NCI-H524 (cell line): Measurements from ENCODE around the gene SLC22A23.

Source experiments
- DNase-seq, 2 experiments: peaks; one replicate each; lab custom pipeline; 2025; lab: John Stamatoyannopoulos, UW

Gene SLC22A23

GRCh38 chr6:3283241-3283640 is 173.6 kb downstream of the SLC22A23 start:
- no peak for DNase-seq

DNA sequence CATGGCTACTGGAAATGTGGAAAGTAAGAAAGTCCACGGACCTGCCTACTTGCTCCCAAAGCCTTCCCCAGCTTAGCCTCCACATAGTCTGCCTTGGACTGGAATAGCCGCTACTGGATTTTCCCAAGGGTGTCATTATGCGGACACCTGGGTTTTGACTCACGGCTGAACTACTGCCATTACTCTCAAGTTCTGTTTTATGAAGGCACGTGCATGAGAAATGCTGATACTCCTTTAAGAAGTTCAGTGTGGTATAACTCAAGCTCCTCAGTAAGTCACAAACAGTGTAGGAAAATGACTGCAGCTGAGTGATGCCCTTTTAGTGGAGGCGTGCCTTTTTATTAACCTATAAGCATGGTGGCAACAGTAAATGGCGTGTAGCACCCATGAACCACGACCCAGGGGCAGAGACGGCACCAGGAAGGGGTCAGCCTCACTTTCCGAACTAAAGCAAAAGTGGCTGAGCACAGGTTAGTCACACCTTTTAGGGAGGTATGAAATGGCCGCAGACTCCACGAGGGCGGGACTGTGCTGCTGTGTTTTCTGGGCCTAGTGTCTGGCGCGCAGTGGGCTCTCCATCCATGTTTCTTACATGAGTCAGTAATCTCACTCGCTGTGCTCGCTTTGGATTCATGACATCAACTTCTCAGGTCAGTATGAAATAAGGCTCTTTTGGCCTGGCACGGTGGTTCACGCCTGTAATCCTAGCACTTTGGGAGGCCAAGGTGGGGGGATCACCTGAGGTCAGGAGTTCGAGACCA is 174.2 kb downstream of the SLC22A23 start:
- no peak for DNase-seq

- peak in 1 of 2 experiments; percentile 32 for DNase-seq
These were observed 175.0 kb downstream of the SLC22A23 start for GRCh38 chr6:3281631-3282475.

DNA sequence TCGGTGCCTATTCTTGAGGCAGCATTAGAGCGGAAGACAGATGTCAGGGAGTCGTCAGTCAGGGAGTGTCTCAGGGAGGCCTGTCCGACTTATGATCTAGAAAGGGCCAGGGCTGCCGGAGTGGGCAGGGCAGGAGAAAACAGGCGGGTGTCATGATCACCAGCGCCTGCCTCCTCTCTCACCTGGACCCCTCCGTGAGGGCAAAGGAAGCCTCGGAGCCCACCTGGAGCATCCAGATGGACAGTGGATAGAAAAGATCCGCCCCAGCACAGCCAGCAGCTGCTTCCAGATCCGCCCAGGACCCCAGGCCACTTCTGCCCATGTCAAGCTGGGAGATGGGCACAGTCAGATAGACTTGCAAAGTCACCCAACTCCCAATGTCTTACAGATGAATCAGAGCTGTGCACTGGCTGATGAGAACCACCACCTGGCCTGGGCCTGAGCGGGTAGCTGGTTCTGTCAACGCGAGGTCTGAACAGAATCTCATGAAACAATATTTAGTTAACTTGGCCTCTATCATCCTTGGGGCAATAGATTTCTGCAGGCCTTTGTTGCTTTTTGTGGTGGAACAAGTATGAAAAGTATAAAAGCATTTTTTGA is 175.9 kb downstream of the SLC22A23 start:
- no peak for DNase-seq

DNA sequence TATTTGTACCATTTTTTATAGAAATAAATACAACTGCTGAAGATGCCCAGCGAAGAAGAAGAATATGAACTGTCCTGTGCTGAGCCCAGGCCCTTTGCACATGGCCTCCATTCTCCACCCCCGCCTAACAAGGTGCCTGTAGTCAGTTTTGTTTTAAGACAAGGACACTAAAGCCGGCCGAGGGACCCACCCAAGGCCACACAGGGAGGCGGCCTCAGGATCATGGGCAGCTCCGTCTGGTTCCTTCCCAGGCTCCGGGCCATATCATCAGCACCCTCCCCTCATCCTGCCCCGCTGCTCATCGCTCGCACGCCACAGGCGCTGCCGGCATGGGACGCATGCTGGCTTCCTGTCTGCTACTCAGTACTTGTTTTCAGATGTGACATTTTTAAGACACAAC is 176.8 kb downstream of the SLC22A23 start:
- no peak for DNase-seq

DNA sequence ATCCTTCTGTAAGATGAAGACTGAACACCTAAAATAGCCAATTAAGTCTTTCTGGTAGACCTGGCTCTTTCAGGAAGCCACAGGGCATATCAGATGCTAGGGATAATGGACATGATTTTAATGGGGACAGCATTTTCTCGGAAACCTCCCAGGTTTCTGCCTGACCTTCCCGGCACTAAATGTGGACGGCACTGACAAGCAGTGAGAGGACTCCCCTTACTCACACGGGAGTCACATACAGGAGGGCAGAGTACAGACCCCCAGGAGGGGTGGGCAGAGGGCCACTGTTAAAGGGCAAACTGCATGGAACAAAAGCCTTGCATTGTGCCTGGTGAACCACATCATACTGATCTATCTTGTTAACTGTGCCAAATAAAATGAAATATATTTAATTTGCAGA is 178.2 kb downstream of the SLC22A23 start:
- no peak for DNase-seq

DNA sequence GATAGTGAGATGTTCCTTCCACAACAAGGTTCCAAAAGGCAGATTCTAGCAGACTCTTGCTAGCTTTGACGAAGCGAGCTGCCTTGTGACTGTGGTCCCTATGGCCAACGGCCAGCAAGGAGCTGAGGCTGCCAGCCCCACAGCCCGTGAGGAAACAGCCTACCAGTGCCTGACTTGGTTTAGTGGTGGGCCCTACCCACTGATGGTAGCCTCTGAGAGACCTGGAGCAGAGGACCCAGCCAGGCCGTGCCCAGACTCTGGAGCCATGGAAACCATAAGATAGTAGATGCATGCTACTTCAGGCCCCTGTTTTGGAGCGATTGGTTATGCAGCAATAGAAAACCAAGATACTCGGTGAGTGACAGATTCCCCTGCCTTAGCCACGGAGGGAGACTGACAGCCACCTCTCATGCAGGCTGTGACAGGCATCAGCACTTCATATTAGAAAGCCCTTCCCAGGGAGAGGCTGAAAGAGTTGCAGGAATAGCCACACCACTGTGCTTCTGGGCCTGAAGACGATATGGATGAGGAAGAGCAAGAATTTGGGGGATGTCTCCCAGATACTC is 178.9 kb downstream of the SLC22A23 start:
- no peak for DNase-seq

DNA sequence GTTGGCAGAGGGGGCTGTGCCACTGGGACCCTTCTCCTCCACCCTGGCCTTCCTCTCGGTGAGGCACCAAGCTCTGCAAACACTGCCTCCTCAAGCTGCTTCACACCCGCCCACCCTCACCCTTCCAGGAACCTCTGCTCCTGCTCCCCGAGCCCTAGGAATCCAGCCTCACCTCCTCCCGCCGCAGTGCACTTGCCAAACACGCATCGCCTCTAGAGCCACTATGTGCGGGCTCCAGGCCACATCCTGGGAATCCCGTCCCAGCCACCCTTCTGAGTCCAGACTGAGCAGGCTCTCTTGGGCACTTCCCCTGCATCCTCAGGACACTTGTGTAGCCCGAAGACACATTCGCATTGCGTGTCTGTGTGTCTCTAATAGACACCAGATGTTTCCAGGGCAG is 179.6 kb downstream of the SLC22A23 start:
- DNase-seq, result no peak

DNA sequence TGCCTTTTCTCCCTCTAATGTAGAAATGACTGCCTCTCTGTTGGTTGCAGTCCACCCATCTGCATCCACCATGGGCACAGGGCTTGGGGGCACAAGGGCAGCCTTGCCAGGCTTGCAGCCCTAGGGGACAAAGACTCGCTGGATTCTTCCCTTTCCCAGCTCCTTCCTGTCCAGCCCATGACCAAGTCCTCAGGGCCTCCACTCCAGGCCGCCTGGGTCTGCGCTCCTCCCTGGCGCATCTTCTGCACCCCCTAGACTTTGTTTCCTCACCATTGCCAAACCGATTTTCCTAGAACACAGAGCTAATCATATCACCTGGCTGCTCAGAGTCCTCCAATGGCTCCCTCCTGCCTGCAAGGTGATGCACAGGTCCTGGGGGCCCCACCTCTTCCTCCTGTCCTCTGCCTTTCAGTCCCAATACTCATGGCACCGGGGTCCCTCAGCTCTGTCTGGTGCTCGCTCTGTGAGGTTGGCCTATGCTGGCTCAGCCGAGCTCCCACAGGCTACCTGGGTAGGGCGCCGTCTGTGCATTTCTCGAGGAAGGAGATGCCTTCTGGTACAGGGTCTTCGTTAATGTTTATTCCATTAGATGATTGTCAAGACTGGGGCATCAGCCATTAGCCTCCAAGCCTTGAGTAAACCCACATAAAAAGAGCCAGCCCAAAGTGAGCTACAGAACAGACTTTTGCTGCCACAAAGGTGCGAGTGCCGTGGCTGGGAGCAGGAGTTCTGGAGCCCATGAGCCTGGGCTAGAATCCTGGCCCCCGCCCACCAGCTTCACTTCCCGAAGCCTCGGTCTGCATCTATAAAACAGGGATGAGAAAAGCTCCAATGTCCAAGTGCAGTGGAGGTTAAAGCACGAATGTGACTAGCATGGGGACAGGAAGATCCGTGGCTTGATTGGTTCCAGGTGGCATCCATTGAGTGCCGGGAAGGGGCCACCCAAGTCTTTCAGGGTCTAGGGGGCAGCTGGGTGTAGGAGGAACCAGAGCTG is 180.4 kb downstream of the SLC22A23 start:
- DNase-seq, result no peak

DNA sequence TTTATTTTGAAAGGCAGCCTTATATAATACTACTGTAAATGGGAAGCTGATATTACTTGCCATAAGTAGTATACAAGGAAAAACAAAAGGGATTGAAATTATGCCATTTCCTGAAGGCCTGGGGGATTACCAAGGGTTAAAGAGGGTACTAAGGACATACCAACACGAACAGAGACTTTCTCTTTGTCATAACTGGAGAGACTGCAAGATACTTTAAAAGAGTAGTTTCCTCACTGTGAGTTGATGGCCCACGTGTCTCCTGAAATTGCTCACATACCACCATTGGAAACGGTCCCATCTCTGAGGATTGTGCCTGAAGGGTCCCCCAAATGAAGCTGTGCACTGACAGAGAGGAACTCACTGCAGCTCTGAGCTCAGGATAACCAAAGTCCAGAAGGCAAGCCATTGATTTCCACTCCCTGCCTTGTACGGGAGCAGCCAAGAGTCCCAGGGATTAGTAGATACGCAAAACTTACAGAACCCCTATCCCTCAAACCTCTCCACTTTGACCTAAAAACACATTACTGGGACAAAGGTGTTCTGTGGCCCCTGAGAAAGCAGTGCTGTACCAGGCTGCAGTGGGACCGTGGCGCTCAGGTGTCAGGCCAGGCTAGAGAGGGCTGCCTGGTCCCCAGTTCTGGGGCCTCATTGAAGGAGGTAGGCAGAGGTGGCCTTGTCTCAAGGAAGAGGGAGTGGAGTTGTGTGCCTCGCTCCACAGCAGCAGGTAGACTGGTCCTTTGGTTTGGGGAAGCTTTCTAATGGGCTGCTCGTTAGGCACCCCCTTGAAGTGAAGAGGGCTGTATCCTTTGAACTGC is 182.9 kb downstream of the SLC22A23 start:
- DNase-seq, result no peak

- DNase-seq, result no peak
These were observed 183.8 kb downstream of the SLC22A23 start for GRCh38 chr6:3272911-3273547.

DNA sequence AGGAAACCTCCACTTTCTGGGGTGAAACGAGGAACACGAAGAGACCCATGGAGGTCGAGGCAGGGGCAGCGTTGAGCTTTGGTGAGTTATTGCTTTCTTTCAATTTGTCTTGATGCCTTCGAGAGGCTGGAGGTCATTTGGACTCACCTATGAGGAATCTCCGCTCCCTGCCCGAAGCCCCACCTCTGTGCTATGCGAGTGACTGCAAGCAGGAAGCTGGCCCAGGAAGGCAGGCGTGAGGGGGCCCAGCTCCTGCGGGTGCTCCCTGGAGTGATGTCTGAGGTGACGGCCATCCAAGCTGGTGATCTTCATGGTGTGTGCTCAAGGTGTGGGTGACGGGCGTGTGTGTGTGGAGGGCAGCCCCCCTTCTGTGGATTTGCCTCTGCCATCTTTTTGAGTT is 185.1 kb downstream of the SLC22A23 start:
- no peak for DNase-seq

DNA sequence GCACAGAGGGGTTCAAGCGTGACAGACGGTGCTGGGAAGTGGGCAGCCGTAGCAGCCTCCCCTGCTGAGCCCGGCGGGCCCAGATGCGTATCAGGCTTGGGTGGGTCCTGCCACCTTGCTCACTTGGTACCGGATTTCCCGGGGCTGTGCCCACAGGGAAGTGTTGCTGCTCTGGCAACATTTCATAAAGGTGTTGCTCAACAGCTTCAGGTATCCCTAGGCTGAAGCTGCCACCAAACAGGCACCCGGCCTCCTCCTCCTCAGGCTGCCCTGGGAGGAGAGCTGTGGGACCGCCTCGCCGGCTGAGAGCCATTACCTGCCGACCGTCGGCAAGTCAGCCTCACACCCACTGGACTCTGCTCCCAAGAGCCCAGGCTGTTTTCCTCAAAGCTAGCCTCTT is 186.6 kb downstream of the SLC22A23 start:
- DNase-seq, result no peak

DNA sequence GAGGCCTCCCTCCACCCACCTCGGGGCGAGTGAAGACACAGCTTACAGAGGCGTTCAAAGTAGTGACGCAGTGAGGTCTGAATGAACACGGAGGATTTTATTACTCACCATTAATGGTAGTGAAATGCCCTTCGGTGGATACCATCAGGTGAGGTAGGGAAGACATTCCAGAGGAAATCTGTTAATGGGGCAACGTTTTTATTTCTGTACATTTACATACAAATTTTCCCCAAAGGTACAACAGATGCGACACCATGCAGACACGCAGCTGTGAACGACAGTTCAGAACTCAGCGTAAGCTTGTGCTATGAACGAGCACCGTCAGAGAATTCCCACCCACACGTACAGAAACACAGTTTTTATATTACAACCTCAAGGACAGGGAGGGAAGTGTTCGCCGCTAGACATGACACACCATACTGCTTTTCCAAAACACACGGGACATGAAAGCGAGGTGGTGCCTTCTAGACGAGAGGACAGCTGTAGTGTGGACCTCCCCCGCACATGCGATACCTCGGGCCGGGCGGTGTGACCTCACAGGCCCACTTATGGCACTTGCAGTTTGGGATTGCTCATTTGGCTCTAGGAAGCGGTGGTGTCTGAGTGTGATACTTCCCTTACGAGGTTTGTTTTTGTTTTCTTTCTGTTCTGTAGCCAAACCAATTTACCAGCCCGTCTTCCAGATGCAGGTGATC is 187.4 kb downstream of the SLC22A23 start:
- no peak for DNase-seq

DNA sequence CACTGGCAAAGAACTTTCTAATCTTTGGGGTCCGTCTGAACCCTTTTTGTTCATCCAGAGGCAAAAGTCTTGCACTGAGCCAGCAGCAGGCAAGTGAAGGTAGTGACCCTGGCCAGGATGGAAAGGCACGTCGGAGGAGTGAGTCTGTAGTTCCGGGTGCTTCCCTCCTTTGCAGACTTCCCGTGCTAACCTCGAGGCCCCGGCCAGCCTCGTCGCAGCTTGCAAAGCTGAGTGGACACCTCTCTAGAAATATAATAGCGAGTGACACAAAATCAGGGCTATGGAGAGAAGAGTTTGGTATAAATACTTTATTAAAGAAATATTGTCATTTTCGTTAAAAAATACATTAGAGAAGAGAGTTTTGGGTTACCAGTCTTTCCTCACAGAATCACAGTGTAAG is 188.2 kb downstream of the SLC22A23 start:
- DNase-seq, result no peak

DNA sequence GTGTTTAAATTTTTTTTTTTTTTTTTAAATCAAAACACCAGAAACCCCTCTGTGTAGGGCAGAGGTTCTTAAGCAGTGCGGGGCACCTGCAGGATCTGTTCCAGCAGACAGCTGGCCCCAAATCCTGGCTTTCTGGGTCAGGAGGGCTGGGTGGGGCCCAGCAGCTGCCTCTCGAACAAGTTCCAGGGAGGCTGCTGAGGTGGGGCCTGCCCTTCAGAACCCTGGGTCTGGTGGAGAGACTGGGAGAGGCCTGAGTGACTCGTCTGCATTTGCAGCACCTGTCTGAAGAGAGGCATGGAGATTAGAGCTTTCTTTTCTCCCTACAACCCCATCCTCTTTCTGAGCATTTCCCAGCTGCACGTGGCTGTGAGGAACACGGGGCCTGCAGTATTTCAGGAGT is 189.7 kb downstream of the SLC22A23 start:
- DNase-seq, result peak; percentile 44 to 82

GRCh38 chr6:3266170-3266569 is 190.7 kb downstream of the SLC22A23 start:
- DNase-seq, result peak; percentile 75 to 89

GRCh38 chr6:3265671-3266070 is 191.2 kb downstream of the SLC22A23 start:
- DNase-seq, result peak; percentile 45 to 76

DNA sequence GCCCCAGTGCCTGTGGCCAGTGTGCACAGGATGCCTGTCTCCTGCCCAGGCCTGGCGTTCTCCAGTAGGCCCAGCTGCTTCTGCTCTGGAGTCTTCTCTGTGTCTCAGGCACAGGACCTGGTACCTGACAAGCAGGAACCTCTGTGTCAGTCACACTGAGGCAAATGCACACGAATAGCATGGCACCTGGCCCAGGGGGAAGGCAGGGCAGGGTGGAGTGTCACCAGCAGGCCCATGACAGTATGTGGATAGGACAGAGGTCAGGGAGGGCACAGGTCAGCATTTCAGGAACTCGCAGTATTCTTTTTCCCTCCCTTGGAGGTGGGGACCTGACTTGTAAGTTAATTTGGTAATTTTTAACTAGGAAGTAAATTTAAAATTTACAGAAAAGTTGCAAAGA is 192.5 kb downstream of the SLC22A23 start:
- DNase-seq, result no peak
